Transverse colon (tissue), 4 donors: ENCODE data around the gene GOLGA2. TPM values are rescaled to one million over a fixed set of nuclear protein-coding genes. Genes with fewer than 3 reads are reported as not detected.

Experiments used
- DNase-seq: peaks from one replicate; pipeline ENCODE4 v3.0.0-alpha.2; 2019
- H3K27ac ChIP-seq, 4 donors: fragments of 200-600 bp; sonication (generic); 2 replicates each; pipeline ENCODE4 v1.5.1; 2016 to 2018; ENCODE audit warnings: inconsistent platforms in 4 of 4
- H3K27me3 ChIP-seq: fragments of 200-600 bp; sonication (generic); 2 replicates; pipeline ENCODE4 v1.5.1; 2017; ENCODE audit warnings: inconsistent platforms
- H3K36me3 ChIP-seq, 4 donors: fragments of 200-600 bp; sonication (generic); 2 replicates each; pipeline ENCODE4 v1.5.1; 2017 to 2019; ENCODE audit warnings: inconsistent platforms in 4 of 4
- H3K4me1 ChIP-seq, 4 donors: fragments of 200-600 bp; sonication (generic); 2 replicates each; pipeline ENCODE4 v1.5.1; 2017 to 2020; ENCODE audit warnings: inconsistent platforms in 4 of 4
- H3K4me3 ChIP-seq, 4 donors: fragments of 200-600 bp; sonication (generic); 1 replicate in 1 of 4; 2 replicates in 3 of 4; pipeline versions ENCODE4 v1.5.1 to v1.6.1; 2017 to 2019; ENCODE audit warnings: inconsistent platforms in 4 of 4
- H3K9me3 ChIP-seq, 2 donors: fragments of 200-600 bp; sonication (generic); 2 replicates each; pipeline ENCODE4 v1.5.1; 2017 to 2019; ENCODE audit warnings: inconsistent platforms in 2 of 2
- CTCF ChIP-seq, 5 experiments: fragments of 200-600 bp in 3 of 5; fragments of 450-650 bp in 2 of 5; sonication (generic) in 3 of 5; IDR thresholded peaks; 1 replicate in 2 of 5; 2 replicates in 3 of 5; pipeline ENCODE4 v1.5.1; 2016 to 2017; ENCODE audit warnings: antibody characterized with exemption in 5 of 5, inconsistent platforms in 3 of 5, mild to moderate bottlenecking in 2 of 5, moderate library complexity in 1 of 5
- EP300 ChIP-seq: sonication (generic); formaldehyde crosslinking; IDR thresholded peaks from one replicate; pipeline ENCODE4 v1.6.1; 2017; ENCODE audit warnings: antibody characterized with exemption, low read depth
- POLR2A ChIP-seq: fragments of 450-650 bp; IDR thresholded peaks from one replicate; pipeline ENCODE4 v1.6.1; 2016; ENCODE audit warnings: antibody characterized with exemption, mild to moderate bottlenecking, moderate library complexity
- POLR2AphosphoS5 ChIP-seq, 3 donors: sonication (generic); formaldehyde crosslinking; IDR thresholded peaks; one replicate each; pipeline ENCODE4 v1.6.1; 2016; ENCODE audit warnings: antibody characterized with exemption in 3 of 3
- WGBS, 2 donors: methylation state at CpG; one replicate each; pipeline ENCODE4 v1.1.5; 2018; ENCODE audit warnings: low coverage in 1 of 2; 5-methylcytosine and 5-hydroxymethylcytosine counted together
- in situ Hi-C, 4 donors: fragments of 200-750 bp; cut with MboI; loops; one replicate each; pipeline versions ENCODE4 v1.15.0 to v1.15.1; 2017; ENCODE audit warnings: low sequenced_read_pairs in 3 of 4, low pct_ligation_motif_present in 1 of 4, low pct_unique_long_range_greater_than_20kb in 1 of 4
- intact Hi-C: fragments of 100-400 bp; cut with DNase I; formaldehyde crosslinking; loops from one replicate; pipeline ENCODE4 v1.15.1; 2023; ENCODE audit warnings: low total_unique reads
- total RNA-seq, 4 donors: library from RNA; depleted of rRNA; stranded (reverse); fragments of >200 nt; gene quantifications; one replicate each; pipeline ENCODE4 v1.1.0, GENCODE V29; 2016

Gene GOLGA2
- total RNA-seq, 4 donors from 2014 or later: 69.9 to 206 (median 75.5) TPM

- H3K4me1 ChIP-seq: no peaks in the 10 kb centered on the region
- no peak overlapping the region for H3K27ac ChIP-seq
- H3K36me3 ChIP-seq: peaks cover 0 to 65% (median 31%) of the 10 kb centered on the region in 4 donors
- H3K27me3 ChIP-seq: no peaks in the 10 kb centered on the region
- 90% methylated on average over 17 of the region's 17 CpGs; no CpG with 5 or more reads in 1 of the 2 donors for WGBS, 2 donors
- no peaks in the 10 kb centered on the region for H3K9me3 ChIP-seq
- no peak for TF ChIP-seq POLR2A
- no peak for TF ChIP-seq CTCF (IDR thresholded peaks at IDR 0.05)
- no peak for TF ChIP-seq EP300
- no peak for TF ChIP-seq POLR2AphosphoS5 (IDR thresholded peaks at IDR 0.05)
- intact Hi-C loops (no loop called here), in situ Hi-C loops (no loop called here)
- H3K4me3 ChIP-seq: no peak overlapping the region
- DNase-seq: no peak
These were observed 15.5 kb downstream of the GOLGA2 start for GRCh38 chr9:128260340-128260739.

- Histone ChIP-seq H3K27me3 (no peaks in the 10 kb centered on the region), H3K9me3 (no peaks in the 10 kb centered on the region), H3K27ac (no peak overlapping the region), H3K4me3 (no peak overlapping the region), H3K4me1 (no peaks in the 10 kb centered on the region), H3K36me3 (peaks cover 0 to 63% (median 31%) of the 10 kb centered on the region in 4 donors)
- DNase-seq: no peak
- TF ChIP-seq EP300 (no peak), POLR2A (no peak), POLR2AphosphoS5 (IDR thresholded peaks at IDR 0.05) (no peak), CTCF (IDR thresholded peaks at IDR 0.05) (no peak)
- intact Hi-C loops: no loop called here
- WGBS, 2 donors: 86 to 100% methylated on average over 1 to 9 of the region's 9 CpGs
- in situ Hi-C loops: no loop called here
These were observed 16.7 kb downstream of the GOLGA2 start for GRCh38 chr9:128259156-128259555.

- Histone ChIP-seq H3K9me3 (no peaks in the 10 kb centered on the region), H3K27me3 (no peaks in the 10 kb centered on the region), H3K27ac (no peak overlapping the region), H3K4me1 (no peaks in the 10 kb centered on the region), H3K4me3 (no peak overlapping the region), H3K36me3 (peaks cover 0 to 63% (median 31%) of the 10 kb centered on the region in 4 donors)
- 90 to 92% methylated on average over 2 to 6 of the region's 6 CpGs for WGBS, 2 donors
- intact Hi-C loops (no loop called here), in situ Hi-C loops (no loop called here)
- TF ChIP-seq POLR2A (no peak), EP300 (no peak), CTCF (IDR thresholded peaks at IDR 0.05) (no peak), POLR2AphosphoS5 (IDR thresholded peaks at IDR 0.05) (no peak)
- no peak for DNase-seq
These were observed 17.5 kb downstream of the GOLGA2 start for GRCh38 chr9:128258326-128258725.

GRCh38 chr9:128257907-128258306, 17.9 kb downstream of the GOLGA2 start:
- intact Hi-C loops: no loop called here
- no peak for TF ChIP-seq POLR2A
- no peaks in the 10 kb centered on the region for H3K4me1 ChIP-seq

More at GRCh38 chr9:128257907-128258306, 17.9 kb downstream of the GOLGA2 start:
- 89% methylated on average over 10 of the region's 11 CpGs; no CpG with 5 or more reads in 1 of the 2 donors for WGBS, 2 donors
- Histone ChIP-seq H3K27ac (no peak overlapping the region), H3K4me3 (no peak overlapping the region), H3K9me3 (no peaks in the 10 kb centered on the region), H3K36me3 (peaks cover 0 to 60% (median 29%) of the 10 kb centered on the region in 4 donors), H3K27me3 (no peaks in the 10 kb centered on the region)
- in situ Hi-C loops: no loop called here
- no peak for DNase-seq
